NCI-H446 (cell line): ENCODE measurements around the gene DNAH10.
"Not testable (repeated sequence)": the region's sequence is repeated elsewhere in the genome, so short reads cannot be mapped to it uniquely, and the experiment has no call there.

Source experiments
- DNase-seq, 2 experiments: peaks; one replicate each; lab custom pipeline; 2025; lab: John Stamatoyannopoulos, UW

The DNAH10 gene

GRCh38 chr12:123744836-123745235 is 17.3 kb upstream of the DNAH10 start:
- no peak for DNase-seq

DNA sequence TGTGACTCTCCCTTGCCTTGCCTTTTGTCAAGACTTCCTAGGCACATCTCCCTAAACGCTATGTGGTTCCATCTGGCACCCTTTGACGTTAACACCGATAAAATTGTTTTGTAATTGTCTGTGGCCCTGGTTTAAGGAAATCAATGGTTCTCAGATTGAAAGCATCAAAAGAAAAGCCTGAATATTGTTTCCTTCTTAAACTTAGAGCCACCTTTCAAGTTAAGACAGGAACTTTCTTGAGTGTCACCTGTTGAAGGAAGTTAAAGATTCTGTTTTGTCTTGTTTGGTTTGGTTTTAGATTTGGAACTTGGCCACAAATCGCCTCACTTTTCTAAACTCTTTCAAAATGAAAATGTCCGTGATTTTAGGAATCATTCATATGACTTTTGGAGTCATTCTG is 14.8 kb upstream of the DNAH10 start:
- DNase-seq: no peak

- DNase-seq: no peak
These were observed 13.9 kb upstream of the DNAH10 start for GRCh38 chr12:123748161-123748560.

- DNase-seq: no peak
These were observed 13.4 kb upstream of the DNAH10 start for GRCh38 chr12:123748661-123749060.

GRCh38 chr12:123749355-123749754 is 12.7 kb upstream of the DNAH10 start:
- no peak for DNase-seq

GRCh38 chr12:123750159-123750656 is 11.9 kb upstream of the DNAH10 start:
- DNase-seq: no peak

DNA sequence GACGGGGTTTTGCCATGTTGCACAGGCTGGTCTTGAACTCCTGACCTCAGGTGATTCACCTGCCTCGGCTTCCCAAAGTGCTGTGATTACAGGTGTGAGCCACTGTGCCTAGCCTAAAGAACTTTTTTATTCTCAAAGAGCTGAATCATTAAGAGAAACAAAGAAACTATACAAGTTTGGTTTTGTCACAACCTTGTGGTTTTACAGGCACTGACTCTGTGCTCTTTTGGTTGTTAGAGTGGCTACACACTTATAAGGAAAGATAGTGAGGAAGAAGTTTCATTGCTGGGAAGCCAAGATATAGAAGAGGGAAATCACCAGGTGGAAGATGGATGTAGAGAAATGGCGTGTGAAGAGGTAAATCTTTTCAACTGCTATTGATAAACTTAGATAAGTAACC is 10.1 kb upstream of the DNAH10 start:
- DNase-seq: no peak

DNA sequence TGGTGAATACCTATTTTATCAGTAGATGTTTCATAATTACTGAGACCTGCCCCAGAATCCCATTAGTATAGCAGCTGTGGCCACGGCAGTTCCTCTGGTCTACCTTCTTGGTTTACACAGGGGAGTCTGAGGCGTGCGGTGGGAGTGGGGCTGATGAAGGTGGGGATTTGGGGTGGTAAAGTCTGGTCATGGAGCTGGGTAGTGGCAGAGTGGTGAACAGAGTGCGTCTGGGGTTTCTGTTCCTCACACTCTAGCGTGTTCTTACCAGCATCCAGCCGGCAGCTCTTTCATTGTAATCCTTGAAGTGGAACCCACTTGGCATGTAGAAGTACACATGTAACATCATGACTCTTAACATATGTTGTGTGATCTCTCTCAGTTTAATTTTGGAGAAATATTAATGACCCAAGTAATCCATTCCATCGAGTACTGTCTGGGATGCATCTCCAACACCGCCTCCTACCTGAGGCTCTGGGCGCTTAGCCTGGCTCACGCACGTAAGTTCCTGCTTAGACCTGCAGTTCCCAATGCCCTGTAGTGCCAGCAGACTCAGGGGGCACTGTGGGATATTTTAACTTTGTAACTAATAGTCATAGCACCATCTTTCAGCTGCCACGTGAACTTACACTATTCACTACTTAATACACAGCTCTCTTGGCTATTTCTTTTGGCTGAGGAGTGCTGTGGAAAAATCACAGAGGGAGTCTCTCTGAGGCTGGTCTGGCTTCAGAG is 7.9 kb upstream of the DNAH10 start:
- DNase-seq: no peak

DNA sequence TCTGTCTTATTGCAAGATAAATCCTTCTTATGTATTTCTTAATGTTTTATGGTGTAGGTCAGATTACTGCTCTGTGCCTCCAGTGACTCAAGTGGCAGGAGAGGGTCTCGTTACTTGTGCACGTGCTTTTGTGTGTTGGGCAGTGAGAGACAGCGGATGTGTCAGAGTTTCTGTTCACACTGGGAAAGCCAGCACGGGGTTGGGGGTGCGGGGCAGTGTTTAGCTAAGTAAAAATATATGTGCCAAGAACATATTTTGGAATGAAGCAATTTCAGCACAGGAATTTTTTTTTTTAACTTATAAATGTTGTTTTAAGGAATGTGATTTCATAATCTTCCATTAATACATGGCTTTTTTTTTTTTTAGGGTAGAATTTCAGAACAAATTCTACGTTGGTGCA is 4.5 kb upstream of the DNAH10 start:
- no peak for DNase-seq

GRCh38 chr12:123760267-123760938 is 1.7 kb upstream of the DNAH10 start:
- no peak for DNase-seq

- no peak for DNase-seq
These were observed 583 bp downstream of the DNAH10 start for GRCh38 chr12:123762715-123763052.

GRCh38 chr12:123763093-123763492 is 992 bp downstream of the DNAH10 start:
- no peak for DNase-seq

GRCh38 chr12:123764109-123764508 is 2.0 kb downstream of the DNAH10 start:
- DNase-seq: no peak

DNA sequence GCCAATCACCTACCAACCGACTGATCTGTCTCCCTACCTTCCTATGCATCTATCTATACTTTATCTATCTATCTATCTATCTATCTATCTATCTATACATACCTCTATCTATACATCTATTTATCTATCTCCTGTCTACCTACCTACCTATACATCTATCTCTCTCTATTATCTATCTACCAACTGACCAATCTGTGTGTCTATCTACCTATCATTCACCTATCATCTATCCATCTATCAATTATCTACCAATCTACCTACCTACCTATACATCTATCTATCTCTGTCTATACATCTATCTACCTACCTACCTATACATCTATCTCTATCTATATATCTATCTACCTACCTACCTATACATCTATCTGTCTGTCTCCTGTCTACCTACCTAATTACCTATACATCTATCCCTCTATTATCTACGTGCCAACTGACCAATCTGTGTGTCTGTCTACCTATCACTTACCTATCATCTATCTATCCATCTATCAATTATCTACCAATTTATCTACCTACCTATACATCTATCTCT is 3.5 kb downstream of the DNAH10 start:
- no peak for DNase-seq

- no peak for DNase-seq
These were observed 5.5 kb downstream of the DNAH10 start for GRCh38 chr12:123767613-123768012.

DNA sequence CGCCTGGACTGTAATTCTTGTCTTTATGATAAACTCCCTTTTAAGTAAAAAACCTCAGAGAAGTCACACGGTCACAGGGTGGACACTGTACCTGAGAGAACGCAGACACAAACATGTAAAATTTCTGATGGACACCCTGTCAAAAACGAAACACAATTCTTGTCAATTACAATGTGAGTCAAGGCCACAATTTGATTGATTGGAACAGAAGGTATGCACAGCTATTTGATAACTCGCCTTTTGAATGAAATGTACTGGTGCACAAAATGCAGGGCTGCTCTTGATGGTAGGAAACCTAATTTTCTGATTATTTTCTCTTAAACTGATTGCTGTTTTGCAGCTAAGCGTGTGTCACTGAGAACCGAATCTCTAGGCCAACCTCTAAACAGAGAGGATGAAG is 9.2 kb downstream of the DNAH10 start:
- DNase-seq: no peak

DNA sequence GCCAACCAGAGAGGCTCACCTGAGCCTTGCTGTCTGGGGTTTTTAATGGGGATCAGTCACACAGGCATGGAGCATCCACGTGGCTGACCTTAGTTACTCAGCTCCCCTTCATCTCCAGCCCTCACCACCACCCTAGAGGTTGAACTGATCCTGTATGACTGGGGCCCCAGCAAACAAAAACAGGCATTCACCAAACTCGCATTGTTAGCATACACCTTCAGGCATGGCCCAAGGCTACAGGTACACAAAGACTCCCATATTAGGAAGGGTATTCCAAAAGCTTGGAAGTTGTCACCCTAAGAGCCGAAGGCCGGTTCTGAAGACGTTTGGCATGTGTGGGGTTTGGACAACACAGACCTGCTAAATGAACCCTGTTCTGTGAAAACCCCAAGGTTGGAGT is 10.0 kb downstream of the DNAH10 start:
- DNase-seq: no peak

DNA sequence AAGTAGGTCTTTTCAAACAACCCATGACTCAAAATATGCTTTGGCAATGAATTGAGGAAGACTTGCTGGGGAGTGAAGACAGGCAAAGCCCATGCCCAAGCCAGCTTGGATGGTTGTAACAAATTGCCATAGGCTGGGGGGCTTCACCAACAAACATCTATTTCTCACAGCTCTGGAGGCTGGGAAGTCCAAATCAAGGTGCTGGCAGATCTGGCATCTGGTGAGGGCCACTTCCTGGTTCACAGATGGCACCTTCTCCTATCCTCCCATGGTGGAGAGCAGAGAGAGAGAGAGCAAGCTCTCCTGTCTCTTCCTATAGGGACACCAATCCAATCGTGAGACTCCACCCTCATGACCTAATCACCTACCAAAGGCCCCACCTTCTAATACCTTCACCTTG is 11.3 kb downstream of the DNAH10 start:
- DNase-seq: no peak

GRCh38 chr12:123779551-123779950 is 17.4 kb downstream of the DNAH10 start:
- no peak for DNase-seq

DNA sequence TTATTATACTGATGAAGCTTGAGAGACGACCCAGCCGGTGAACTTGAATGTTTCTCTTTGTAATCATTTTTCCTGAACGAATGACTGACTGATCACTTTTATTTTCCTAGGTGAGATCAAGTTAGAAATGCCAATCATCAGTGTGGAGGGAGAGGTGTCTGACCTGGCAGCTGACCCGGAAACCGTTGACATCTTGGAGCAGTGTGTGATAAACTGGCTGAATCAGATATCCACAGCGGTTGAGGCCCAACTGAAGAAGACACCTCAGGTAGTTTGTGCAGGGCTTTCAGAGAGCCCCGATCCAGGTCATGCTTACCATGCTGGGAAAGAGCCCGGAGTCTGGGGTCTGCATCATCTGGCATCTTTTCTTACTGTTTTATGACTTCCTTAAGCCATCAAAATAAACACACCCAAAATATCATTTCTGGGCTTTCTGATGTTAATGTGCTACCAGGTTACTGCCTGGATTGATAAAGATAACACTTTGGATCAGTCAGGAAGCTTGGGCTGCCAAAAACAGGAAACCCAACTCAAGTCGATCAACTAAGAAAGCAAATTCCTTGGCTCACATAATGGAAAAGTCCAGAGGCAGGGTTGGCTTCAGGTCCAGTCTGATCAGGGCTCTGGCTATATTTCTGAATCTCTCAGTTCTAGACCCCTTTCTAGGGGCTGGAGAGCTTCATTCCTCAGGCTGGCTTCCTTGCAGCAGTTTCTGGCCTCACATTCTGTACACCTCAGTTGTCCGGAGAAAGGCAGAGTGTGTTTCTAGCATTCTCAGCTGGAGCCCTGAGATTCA is 21.1 kb downstream of the DNAH10 start:
- no peak for DNase-seq

- no peak for DNase-seq
These were observed 25.4 kb downstream of the DNAH10 start for GRCh38 chr12:123787466-123787865.

- no peak for DNase-seq
These were observed 26.4 kb downstream of the DNAH10 start for GRCh38 chr12:123788541-123788940.

- not testable (repeated sequence) for DNase-seq
These were observed 27.3 kb downstream of the DNAH10 start for GRCh38 chr12:123789422-123789821.
